Neural progenitor cell (in vitro differentiated cells): Measurements from ENCODE around the gene ZSWIM4.

Experiments
- EZH2 ChIP-seq: fragments of 200-600 bp; sonication (generic); IDR thresholded peaks from 2 replicates; pipeline ENCODE4 v1.6.1; 2017; ENCODE audit warnings: antibody characterized with exemption, mild to moderate bottlenecking, moderate library complexity
- TF ChIP-seq, protein P1 (sequence below): fragments of 200-600 bp; sonication (generic); IDR thresholded peaks from 2 replicates; pipeline ENCODE4 v1.5.1; 2017; ENCODE audit warnings: antibody characterized with exemption, mild to moderate bottlenecking

DNA sequence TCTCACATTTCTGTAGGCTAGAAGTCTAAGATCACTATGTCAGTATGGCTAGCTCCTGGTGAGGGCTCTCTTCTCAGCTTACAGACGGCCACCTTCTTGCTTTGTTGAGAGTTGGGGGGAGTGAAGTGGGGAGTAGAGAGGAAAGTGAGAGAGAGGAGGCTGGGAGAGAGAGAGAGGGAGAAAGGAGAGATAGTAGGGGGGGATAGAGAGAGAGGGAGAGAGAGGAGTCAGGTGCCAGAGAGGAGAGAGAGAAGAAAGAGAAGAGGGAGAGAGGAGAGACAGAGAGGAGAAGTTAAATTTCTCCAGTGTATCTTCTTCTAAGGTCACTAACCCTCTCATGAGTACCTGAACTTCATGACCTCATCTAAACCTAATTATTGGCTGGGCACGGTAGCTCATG lies 28.7 kb downstream of the ZSWIM4 start:
- TF ChIP-seq, protein P1, sequence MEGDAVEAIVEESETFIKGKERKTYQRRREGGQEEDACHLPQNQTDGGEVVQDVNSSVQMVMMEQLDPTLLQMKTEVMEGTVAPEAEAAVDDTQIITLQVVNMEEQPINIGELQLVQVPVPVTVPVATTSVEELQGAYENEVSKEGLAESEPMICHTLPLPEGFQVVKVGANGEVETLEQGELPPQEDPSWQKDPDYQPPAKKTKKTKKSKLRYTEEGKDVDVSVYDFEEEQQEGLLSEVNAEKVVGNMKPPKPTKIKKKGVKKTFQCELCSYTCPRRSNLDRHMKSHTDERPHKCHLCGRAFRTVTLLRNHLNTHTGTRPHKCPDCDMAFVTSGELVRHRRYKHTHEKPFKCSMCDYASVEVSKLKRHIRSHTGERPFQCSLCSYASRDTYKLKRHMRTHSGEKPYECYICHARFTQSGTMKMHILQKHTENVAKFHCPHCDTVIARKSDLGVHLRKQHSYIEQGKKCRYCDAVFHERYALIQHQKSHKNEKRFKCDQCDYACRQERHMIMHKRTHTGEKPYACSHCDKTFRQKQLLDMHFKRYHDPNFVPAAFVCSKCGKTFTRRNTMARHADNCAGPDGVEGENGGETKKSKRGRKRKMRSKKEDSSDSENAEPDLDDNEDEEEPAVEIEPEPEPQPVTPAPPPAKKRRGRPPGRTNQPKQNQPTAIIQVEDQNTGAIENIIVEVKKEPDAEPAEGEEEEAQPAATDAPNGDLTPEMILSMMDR, result no peak
- TF ChIP-seq EZH2, result no peak
